ENCODE results near the gene HIGD1C.

- no peak for TF ChIP-seq POLR2AphosphoS5 (IDR thresholded peaks at IDR 0.05; ENCODE audit: low read depth)
- TF ChIP-seq, protein P1, sequence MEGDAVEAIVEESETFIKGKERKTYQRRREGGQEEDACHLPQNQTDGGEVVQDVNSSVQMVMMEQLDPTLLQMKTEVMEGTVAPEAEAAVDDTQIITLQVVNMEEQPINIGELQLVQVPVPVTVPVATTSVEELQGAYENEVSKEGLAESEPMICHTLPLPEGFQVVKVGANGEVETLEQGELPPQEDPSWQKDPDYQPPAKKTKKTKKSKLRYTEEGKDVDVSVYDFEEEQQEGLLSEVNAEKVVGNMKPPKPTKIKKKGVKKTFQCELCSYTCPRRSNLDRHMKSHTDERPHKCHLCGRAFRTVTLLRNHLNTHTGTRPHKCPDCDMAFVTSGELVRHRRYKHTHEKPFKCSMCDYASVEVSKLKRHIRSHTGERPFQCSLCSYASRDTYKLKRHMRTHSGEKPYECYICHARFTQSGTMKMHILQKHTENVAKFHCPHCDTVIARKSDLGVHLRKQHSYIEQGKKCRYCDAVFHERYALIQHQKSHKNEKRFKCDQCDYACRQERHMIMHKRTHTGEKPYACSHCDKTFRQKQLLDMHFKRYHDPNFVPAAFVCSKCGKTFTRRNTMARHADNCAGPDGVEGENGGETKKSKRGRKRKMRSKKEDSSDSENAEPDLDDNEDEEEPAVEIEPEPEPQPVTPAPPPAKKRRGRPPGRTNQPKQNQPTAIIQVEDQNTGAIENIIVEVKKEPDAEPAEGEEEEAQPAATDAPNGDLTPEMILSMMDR (IDR thresholded peaks at IDR 0.05; ENCODE audit: insufficient read depth, low read length) = no peak
These were observed 27.0 kb upstream of the HIGD1C start for GRCh38 chr12:50925342-50925651.
